ENCODE results near the gene SORCS3. TPM values are rescaled to one million over a fixed set of nuclear protein-coding genes. Genes with fewer than 3 reads are reported as not detected.

Gene SORCS3
- total and polyA plus RNA-seq, 2 of the 4 experiments (the other 2 are of a cell fraction): not detected

DNA sequence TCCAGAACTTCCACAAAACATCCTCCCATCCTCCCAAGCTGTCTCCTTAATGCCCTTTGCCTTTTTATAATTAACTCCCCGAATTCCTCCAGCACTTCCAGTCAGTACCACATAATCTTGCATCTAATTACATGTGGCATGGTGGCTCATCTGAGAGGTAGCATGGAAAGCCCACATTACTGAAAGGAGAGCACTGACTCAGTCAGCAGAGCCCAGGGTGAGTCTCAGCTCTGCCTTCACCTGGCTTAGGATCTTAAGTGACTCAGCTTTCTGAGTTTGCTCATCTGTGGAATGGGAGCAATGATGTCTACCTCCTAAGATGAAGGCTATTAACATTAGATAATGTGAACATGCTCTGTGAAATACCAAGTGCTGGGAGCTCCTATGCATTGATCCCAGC is 433.9 kb downstream of the SORCS3 start:
- in situ Hi-C loops (cut with MboI; ENCODE audit: low sequenced_read_pairs) (no loop called here), intact Hi-C loops (cut with micrococcal nuclease) (no loop called here), dilution Hi-C loops (cut with HindIII; ENCODE audit: low sequenced_read_pairs, unreplicated experiment) (no loop called here)
- POLR2A ChIA-PET (ENCODE audit: unreplicated experiment): no interaction called here
- Histone ChIP-seq H2BK15ac (ENCODE audit: low read depth, low read length) (no peak overlapping the region), H3K18ac (ENCODE audit: low read depth, low read length) (no peak overlapping the region), H3K14ac (replicated peaks; ENCODE audit: low read depth, low read length) (no peak overlapping the region), H4K91ac (ENCODE audit: insufficient read depth, low read depth, low read length) (no peak overlapping the region), H2BK20ac (ENCODE audit: low read depth, low read length) (no peak overlapping the region), H3K27me3 (ENCODE audit: control insufficient read depth, insufficient read depth, low read length) (no peaks in the 10 kb centered on the region), H3K4ac (ENCODE audit: low read depth, low read length) (no peak overlapping the region), H3K4me2 (ENCODE audit: low read depth, low read length) (no peak overlapping the region), H3K4me1 (ENCODE audit: control insufficient read depth, insufficient read depth, low read length) (no peaks in the 10 kb centered on the region), H3K4me3 (ENCODE audit: insufficient read depth, low read depth, low read length) (no peak overlapping the region), H3K9me3 (ENCODE audit: control insufficient read depth, insufficient read depth, low read length) (no peaks in the 10 kb centered on the region; the same call in none of the 2 replicates), H3K27ac (ENCODE audit: insufficient read depth, low read length) (no peak overlapping the region), H3K9ac (ENCODE audit: low read depth, low read length) (no peak overlapping the region), H2AK9ac (replicated peaks; ENCODE audit: low read depth, low read length, poor library complexity) (no peak overlapping the region), H2BK5ac (ENCODE audit: low read depth, low read length, poor library complexity, severe bottlenecking) (no peak overlapping the region), H2AFZ (replicated peaks; ENCODE audit: low read length, poor library complexity) (no peak overlapping the region), H3K9me1 (ENCODE audit: insufficient read depth, low read length) (no peaks in the 10 kb centered on the region), H2BK120ac (ENCODE audit: low read depth, low read length) (no peak overlapping the region), H4K8ac (ENCODE audit: low read depth in 2 of 2, low read length in 2 of 2) (no peak overlapping the region), H4K20me1 (ENCODE audit: insufficient read depth, low read length) (no peaks in the 10 kb centered on the region), H3K79me1 (ENCODE audit: low read depth in 1 of 2, low read length in 2 of 2) (no peaks in the 10 kb centered on the region), H3K36me3 (ENCODE audit: control insufficient read depth, insufficient read depth, low read length) (no peaks in the 10 kb centered on the region), H3K56ac (ENCODE audit: extremely low read depth, insufficient read depth, low read length) (no peak overlapping the region), H3K23ac (ENCODE audit: low read depth, low read length) (no peak overlapping the region), H4K5ac (ENCODE audit: low read depth, low read length) (no peak overlapping the region), H2AK5ac (ENCODE audit: low read depth, low read length) (no peak overlapping the region)
- TF ChIP-seq USF2 (IDR thresholded peaks at IDR 0.05; ENCODE audit: low read depth, low read length) (no peak), MXI1 (IDR thresholded peaks at IDR 0.05; ENCODE audit: borderline replicate concordance, low read depth, low read length) (no peak), POLR2A (IDR thresholded peaks at IDR 0.05; ENCODE audit: low read depth, low read length) (no peak), RCOR1 (IDR thresholded peaks at IDR 0.05; ENCODE audit: insufficient replicate concordance, low read length) (no peak), RFX5 (IDR thresholded peaks at IDR 0.05; ENCODE audit: low read depth, low read length) (no peak), RAD21 (IDR thresholded peaks at IDR 0.05; ENCODE audit: low read length) (no peak), FOS (IDR thresholded peaks at IDR 0.05; ENCODE audit: low read depth, low read length) (no peak), CEBPB (IDR thresholded peaks at IDR 0.05; ENCODE audit: low read depth, low read length) (no peak), ELK1 (IDR thresholded peaks at IDR 0.05; ENCODE audit: borderline replicate concordance, low read depth, low read length) (no peak), SMC3 (IDR thresholded peaks at IDR 0.05; ENCODE audit: low read depth, low read length) (no peak), CHD1 (IDR thresholded peaks at IDR 0.05; ENCODE audit: low read depth, low read length) (no peak), NFE2L2 (IDR thresholded peaks at IDR 0.05; ENCODE audit: low read depth, low read length) (no peak), BHLHE40 (IDR thresholded peaks at IDR 0.05; ENCODE audit: low read depth, low read length) (no peak), MAFK (IDR thresholded peaks at IDR 0.05; ENCODE audit: low read depth, low read length) (no peak)
- TF ChIP-seq, protein P1, sequence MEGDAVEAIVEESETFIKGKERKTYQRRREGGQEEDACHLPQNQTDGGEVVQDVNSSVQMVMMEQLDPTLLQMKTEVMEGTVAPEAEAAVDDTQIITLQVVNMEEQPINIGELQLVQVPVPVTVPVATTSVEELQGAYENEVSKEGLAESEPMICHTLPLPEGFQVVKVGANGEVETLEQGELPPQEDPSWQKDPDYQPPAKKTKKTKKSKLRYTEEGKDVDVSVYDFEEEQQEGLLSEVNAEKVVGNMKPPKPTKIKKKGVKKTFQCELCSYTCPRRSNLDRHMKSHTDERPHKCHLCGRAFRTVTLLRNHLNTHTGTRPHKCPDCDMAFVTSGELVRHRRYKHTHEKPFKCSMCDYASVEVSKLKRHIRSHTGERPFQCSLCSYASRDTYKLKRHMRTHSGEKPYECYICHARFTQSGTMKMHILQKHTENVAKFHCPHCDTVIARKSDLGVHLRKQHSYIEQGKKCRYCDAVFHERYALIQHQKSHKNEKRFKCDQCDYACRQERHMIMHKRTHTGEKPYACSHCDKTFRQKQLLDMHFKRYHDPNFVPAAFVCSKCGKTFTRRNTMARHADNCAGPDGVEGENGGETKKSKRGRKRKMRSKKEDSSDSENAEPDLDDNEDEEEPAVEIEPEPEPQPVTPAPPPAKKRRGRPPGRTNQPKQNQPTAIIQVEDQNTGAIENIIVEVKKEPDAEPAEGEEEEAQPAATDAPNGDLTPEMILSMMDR (conservative IDR thresholded peaks at IDR 0.05; ENCODE audit: low read depth, low read length): no peak
- no TSS peak for BruUV-seq (replicated peaks)
- CTCF ChIA-PET: no interaction called here
- ATAC-seq (ENCODE audit: low read depth) (no peak), DNase-seq (no peak)
- no CpG with 5 or more reads among the region's 1 CpG for WGBS, 2 experiments (ENCODE audit: extremely low coverage in 2 of 2, insufficient read length in 1 of 2)

Data from IMR-90 (cell line).